ENCODE measurements around the gene FAM3A. TPM values are rescaled to one million over a fixed set of nuclear protein-coding genes. Genes with fewer than 3 reads are reported as not detected.

Gene FAM3A
- total and polyA plus RNA-seq, 9 of the 15 experiments (the other 6 are each of a cell fraction or from before 2014, with no cell fraction given): 0.75 to 70.6 (median 27.0) TPM

DNA sequence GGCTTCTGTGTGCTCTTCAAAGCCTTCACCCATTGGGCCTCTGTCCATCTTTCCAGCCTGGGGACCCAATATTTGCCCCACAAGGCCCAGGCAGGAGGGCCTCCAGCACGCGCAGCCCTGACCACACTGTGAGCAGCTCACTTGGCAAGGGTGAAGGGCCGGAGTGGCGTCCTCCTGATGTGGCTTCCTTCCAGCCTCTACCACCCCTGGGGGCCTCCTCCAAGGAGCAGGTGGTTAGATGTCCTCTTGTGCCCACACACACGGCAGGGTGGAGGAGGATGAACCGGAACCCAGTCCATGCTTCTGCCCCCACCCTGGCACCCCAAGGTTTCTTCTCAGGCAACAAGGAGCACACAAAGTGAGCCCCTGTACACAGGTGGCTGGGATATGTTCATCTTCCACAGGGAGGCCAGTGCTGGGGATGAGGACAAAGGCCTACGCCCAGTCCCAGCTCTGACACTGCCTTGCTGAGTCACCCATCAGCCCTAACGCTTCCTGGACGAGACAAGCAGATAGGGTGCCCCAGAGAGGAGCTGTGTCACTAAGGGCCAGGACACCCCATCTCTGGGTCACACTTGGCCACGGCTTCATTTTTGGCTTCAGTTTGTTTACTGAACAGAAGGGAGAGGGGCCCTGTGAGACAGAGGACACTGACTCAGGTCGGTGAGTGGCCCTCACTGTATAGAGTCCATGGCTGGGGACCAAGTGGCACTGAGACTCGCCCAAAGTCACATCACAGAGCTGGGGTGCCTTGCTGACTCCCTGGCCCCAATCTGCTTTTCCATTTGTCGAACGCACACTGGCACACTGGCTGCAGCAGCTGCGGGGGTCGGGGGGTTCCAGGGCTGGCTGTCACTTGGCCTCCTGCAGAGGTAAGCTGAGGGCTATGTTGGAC lies 31.5 kb downstream of the FAM3A start (continued):
- TF ChIP-seq SNRNP70 (optimal IDR thresholded peaks at IDR 0.05; ENCODE audit: low read depth, low read length) (no peak), ZNF12 (CRISPR knock-in tag; IDR thresholded peaks at IDR 0.05) (no peak), ARNT (IDR thresholded peaks at IDR 0.05) (0 out of 4 replicates have a peak, but pooled peaks of 1 of the 2 experiments have one; percentile 23), LCOR (CRISPR knock-in tag; IDR thresholded peaks at IDR 0.05) (peak; percentile 65), NFE2 (IDR thresholded peaks at IDR 0.05; ENCODE audit: low read depth) (peak; percentile 98), ZNF764 (CRISPR knock-in tag; IDR thresholded peaks at IDR 0.05; ENCODE audit: low read depth) (no peak), FOXK1 (CRISPR knock-in tag; IDR thresholded peaks at IDR 0.05; ENCODE audit: borderline replicate concordance) (0 out of 2 replicates have a peak, but pooled peaks have one; percentile 26), TFAP4 (CRISPR knock-in tag; IDR thresholded peaks at IDR 0.05; ENCODE audit: borderline replicate concordance) (peak; percentile 54; the same call in 1 of the 2 replicates), CBFA2T3 (IDR thresholded peaks at IDR 0.05) (peak; percentile 50), TBL1XR1 (IDR thresholded peaks at IDR 0.05; ENCODE audit: low read length in 2 of 2) (peak in 1 of 2 experiments; percentile 39; a peak in 1 of 4 replicates), CXXC5 (CRISPR knock-in tag; IDR thresholded peaks at IDR 0.05) (0 out of 2 replicates have a peak, but pooled peaks have one; percentile 41), FOSL1 (tag; conservative IDR thresholded peaks at IDR 0.05) (peak; percentile 82), JUN (IDR thresholded peaks at IDR 0.05; ENCODE audit: borderline replicate concordance, low read depth, low read length) (peak; percentile 66), JUN (CRISPR knock-in tag; IDR thresholded peaks at IDR 0.05; ENCODE audit: borderline replicate concordance) (no peak), ZNF431 (CRISPR knock-in tag; IDR thresholded peaks at IDR 0.05) (0 out of 2 replicates have a peak, but pooled peaks have one; percentile 24), ATF3 (IDR thresholded peaks at IDR 0.05) (peak; percentile 83), ATF3 (CRISPR knock-in tag; conservative IDR thresholded peaks at IDR 0.05) (no peak), MBD2 (IDR thresholded peaks at IDR 0.05; ENCODE audit: borderline replicate concordance, low read depth) (peak; percentile 16; the same call in 1 of the 2 replicates), FOXA3 (CRISPR knock-in tag; conservative IDR thresholded peaks at IDR 0.05 in 1 of 2, IDR thresholded peaks at IDR 0.05 in 1 of 2) (0 out of 4 replicates have a peak, but pooled peaks of 1 of the 2 experiments have one; percentile 31), SP1 (CRISPR knock-in tag; IDR thresholded peaks at IDR 0.05) (peak; percentile 57; the same call in 1 of the 2 replicates), RBBP5 (IDR thresholded peaks at IDR 0.05; ENCODE audit: borderline replicate concordance, insufficient read depth, low read length, poor library complexity, severe bottlenecking) (no peak), SIN3A (IDR thresholded peaks at IDR 0.05; ENCODE audit: borderline replicate concordance in 2 of 2, control insufficient read depth in 1 of 2, low read depth in 2 of 2, low read length in 2 of 2) (peak; percentile 16 to 62; a peak in 2 of 4 replicates)
- TF ChIP-seq, protein P1, sequence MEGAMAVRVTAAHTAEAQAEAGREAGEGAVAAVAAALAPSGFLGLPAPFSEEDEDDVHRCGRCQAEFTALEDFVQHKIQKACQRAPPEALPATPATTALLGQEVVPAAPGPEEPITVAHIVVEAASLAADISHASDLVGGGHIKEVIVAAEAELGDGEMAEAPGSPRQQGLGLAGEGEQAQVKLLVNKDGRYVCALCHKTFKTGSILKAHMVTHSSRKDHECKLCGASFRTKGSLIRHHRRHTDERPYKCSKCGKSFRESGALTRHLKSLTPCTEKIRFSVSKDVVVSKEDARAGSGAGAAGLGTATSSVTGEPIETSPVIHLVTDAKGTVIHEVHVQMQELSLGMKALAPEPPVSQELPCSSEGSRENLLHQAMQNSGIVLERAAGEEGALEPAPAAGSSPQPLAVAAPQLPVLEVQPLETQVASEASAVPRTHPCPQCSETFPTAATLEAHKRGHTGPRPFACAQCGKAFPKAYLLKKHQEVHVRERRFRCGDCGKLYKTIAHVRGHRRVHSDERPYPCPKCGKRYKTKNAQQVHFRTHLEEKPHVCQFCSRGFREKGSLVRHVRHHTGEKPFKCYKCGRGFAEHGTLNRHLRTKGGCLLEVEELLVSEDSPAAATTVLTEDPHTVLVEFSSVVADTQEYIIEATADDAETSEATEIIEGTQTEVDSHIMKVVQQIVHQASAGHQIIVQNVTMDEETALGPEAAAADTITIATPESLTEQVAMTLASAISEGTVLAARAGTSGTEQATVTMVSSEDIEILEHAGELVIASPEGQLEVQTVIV (CRISPR knock-in tag; IDR thresholded peaks at IDR 0.05; ENCODE audit: borderline replicate concordance): no peak
